Omental fat pad (tissue), 4 donors: ENCODE measurements around the gene MRPS14. TPM values are rescaled to one million over a fixed set of nuclear protein-coding genes. Genes with fewer than 3 reads are reported as not detected.

Experiments used
- ATAC-seq: fragments of 150-250 bp; one replicate; pipeline ENCODE4 v1.9.1; 2016; ENCODE audit warnings: mild to moderate bottlenecking, moderate library complexity; ENCODE audit not compliant: low FRiP score
- DNase-seq: peaks from one replicate; pipeline ENCODE4 v3.0.0-alpha.2; 2019; ENCODE audit warnings: low spot score
- small RNA-seq: library from RNA; depleted of rRNA; stranded (forward); fragments of <200 nt; gene quantifications from one replicate; pipeline ENCODE3, GENCODE V24; 2016
- total RNA-seq, 4 donors: library from RNA; depleted of rRNA; stranded (reverse); fragments of >200 nt; gene quantifications; one replicate each; pipeline ENCODE4 v1.1.0, GENCODE V29; 2016
- TF ChIP-seq, protein P1 (sequence below), 3 donors: fragments of 450-650 bp; IDR thresholded peaks; one replicate each; pipeline ENCODE4 v1.5.1; 2016 to 2017; ENCODE audit warnings: antibody characterized with exemption in 3 of 3, mild to moderate bottlenecking in 3 of 3, moderate library complexity in 2 of 3

The MRPS14 gene
- total RNA-seq, 4 donors from 2014 or later = 14.9 to 37.0 (median 23.5) TPM

DNA sequence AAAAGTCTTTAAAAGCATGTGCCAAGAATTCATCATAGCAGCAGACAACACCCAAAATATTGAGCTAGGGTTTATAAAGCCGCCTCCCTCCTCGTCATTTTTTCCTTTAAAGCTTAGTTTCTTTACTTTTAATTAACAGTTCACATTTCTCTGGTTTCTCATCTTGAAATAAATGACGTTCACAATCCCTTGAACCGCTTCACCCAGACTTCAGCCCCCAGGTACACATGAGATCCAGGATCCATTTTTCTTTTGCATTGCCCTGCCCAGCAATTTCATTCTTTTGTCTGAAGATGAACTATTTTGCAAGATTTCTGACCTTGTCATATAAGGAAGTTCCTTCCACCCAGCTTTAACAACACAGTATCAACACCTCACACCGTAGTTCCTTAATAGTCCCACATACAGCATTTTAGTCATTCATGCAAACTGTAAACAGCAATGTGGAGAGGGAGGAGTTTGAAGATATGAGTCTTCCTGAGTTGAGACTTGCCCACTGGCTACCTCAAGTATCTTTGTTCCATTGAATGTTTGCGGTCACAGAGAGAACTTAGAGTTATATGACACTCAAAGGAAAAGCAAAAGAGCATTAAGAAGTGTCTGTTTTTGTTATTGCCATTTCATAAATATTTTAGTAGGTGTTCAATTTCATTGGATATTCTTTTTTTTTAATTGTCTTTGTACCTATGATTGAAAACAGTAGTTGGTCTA is 58.8 kb downstream of the MRPS14 start:
- ATAC-seq = peak; percentile 83
- TF ChIP-seq, protein P1, sequence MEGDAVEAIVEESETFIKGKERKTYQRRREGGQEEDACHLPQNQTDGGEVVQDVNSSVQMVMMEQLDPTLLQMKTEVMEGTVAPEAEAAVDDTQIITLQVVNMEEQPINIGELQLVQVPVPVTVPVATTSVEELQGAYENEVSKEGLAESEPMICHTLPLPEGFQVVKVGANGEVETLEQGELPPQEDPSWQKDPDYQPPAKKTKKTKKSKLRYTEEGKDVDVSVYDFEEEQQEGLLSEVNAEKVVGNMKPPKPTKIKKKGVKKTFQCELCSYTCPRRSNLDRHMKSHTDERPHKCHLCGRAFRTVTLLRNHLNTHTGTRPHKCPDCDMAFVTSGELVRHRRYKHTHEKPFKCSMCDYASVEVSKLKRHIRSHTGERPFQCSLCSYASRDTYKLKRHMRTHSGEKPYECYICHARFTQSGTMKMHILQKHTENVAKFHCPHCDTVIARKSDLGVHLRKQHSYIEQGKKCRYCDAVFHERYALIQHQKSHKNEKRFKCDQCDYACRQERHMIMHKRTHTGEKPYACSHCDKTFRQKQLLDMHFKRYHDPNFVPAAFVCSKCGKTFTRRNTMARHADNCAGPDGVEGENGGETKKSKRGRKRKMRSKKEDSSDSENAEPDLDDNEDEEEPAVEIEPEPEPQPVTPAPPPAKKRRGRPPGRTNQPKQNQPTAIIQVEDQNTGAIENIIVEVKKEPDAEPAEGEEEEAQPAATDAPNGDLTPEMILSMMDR (IDR thresholded peaks at IDR 0.05) = no peak

DNA sequence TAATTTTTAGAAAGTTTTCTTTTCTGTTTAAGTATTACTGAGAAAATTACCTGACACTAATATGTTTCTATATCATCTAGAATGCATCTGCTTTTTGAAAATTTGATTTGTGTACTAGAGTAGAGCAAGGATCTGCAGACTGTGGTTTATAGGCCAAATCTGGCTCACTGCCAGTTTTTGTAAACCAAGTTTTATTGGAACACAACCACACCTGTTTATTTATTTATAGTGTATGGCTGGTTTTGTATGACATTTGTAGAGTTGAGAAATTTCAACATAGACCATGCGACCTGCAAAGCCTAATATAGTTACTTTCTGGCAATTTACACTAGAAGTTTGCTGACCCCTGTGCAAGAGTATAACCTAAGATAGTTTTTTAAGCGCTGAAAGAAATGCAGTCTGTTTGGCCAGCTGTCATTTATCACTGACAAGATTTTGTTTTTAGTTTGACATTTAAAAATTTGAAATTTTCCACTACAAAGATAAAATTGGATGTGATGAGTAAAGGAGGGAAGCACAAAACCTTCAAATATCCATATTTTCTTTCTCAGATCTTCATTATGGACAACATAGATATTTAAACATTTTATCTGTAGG is 59.6 kb downstream of the MRPS14 start:
- ATAC-seq = no peak
- no peak for DNase-seq
- TF ChIP-seq, protein P1 (IDR thresholded peaks at IDR 0.05) = no peak

More for the DNA sequence above, 58.8 kb downstream of the MRPS14 start:
- DNase-seq = no peak

Small RNA genes within 50 kb of the gene (small RNA-seq; reads per million reads assigned to genes)
- not detected for gene RF00019
- gene RNU6-307P = not detected

Other genes starting within 250 kb of the MRPS14 start
- gene CACYBP, start 23.5 kb downstream of the MRPS14 start, total RNA-seq = 100 to 1,000 TPM in 2 of 4 donors, 10 to 100 TPM in 2; 53.2 to 149 (median 89.1) TPM
- gene TNN, start 44.4 kb upstream of the MRPS14 start, total RNA-seq = 1 to 10 TPM in 1 of 4 donors, under 1 TPM in 3; 0.19 to 6.9 (median 0.40) TPM
- 100 to 1,000 TPM in 2 of 4 donors, 10 to 100 TPM in 2; 83.4 to 172 (median 113) TPM for gene KIAA0040, start 169.4 kb upstream of the MRPS14 start, total RNA-seq